GM12878 (cell line): ENCODE measurements around the gene SRPRB. TPM values are rescaled to one million over a fixed set of nuclear protein-coding genes. Genes with fewer than 3 reads are reported as not detected.
A peak's percentile ranks its signal among the peaks of the same experiment; 100 is the strongest.

ENCODE experiments used
- ATAC-seq: fragments of 200-7000 bp; cut with Tn5 transposase; 3 replicates; pipeline ENCODE4 v1.9.1; 2020; ENCODE audit warnings: mild to moderate bottlenecking, moderate library complexity
- BruUV-seq: library from RNA; stranded (reverse); fragments of 400-500 nt; replicated peaks from 2 replicates; lab custom pipeline; 2021; lab: Mats Ljungman, UMichigan
- CTCF ChIA-PET: fragments of 300-600 bp; sonication (Branson Sonifier 250); formaldehyde crosslinking; extraction: SDS; loops from one replicate; lab custom pipeline; 2021; ENCODE audit warnings: inconsistent platforms; lab: Yijun Ruan, JAX
- POLR2A ChIA-PET: fragments of 350-600 bp; formaldehyde crosslinking; extraction: SDS; loops from one replicate; lab custom pipeline; 2021; ENCODE audit warnings: inconsistent platforms; lab: Charles Lee
- RAD21 ChIA-PET: fragments of 300-600 bp; sonication (Branson Sonifier 250); formaldehyde crosslinking; loops from one replicate; lab custom pipeline; 2023; ENCODE audit warnings: antibody characterized with exemption; ENCODE audit not compliant: unreplicated experiment; lab: Charles Lee
- SMC1A ChIA-PET: fragments of 300-600 bp; sonication (Branson Sonifier 250); formaldehyde crosslinking; loops from one replicate; lab custom pipeline; 2023; ENCODE audit not compliant: unreplicated experiment, uncharacterized antibody; lab: Charles Lee
- DNase-seq: peaks from one replicate; pipeline ENCODE4 v3.0.0-alpha.2; 2011; ENCODE audit warnings: low read depth, low spot score
- FAIRE-seq: peaks from 3 replicates; lab custom pipeline; 2011; peaks lifted over from hg19 to GRCh38; lab: Jason Lieb, UNC
- H2AFZ ChIP-seq: 2 replicates; pipeline ENCODE4 v1.6.0; 2011; ENCODE audit warnings: low read depth, low read length, control low read depth; ENCODE audit not compliant: control insufficient read depth
- H3K27ac ChIP-seq: 2 replicates; pipeline ENCODE4 v1.5.1; 2011; ENCODE audit warnings: control low read depth; ENCODE audit not compliant: control insufficient read depth, insufficient read depth
- H3K27me3 ChIP-seq, 2 experiments: replicated peaks in 1 of 2; 2 replicates each; pipeline versions ENCODE4 v1.6.0 to v1.6.1; 2011; ENCODE audit warnings: low read length in 1 of 2; ENCODE audit not compliant: control insufficient read depth in 2 of 2, insufficient read depth in 2 of 2
- H3K36me3 ChIP-seq, 2 experiments: 2 replicates each; pipeline ENCODE4 v1.5.1; 2011; ENCODE audit warnings: low read length in 1 of 2; ENCODE audit not compliant: control insufficient read depth in 2 of 2, insufficient read depth in 2 of 2
- H3K4me1 ChIP-seq: 2 replicates; pipeline ENCODE4 v1.6.1; 2011; ENCODE audit warnings: mild to moderate bottlenecking, low read length, moderate library complexity, mixed read lengths; ENCODE audit not compliant: control insufficient read depth, insufficient read depth
- H3K4me2 ChIP-seq: 2 replicates; pipeline ENCODE4 v1.6.0; 2011; ENCODE audit warnings: control low read depth; ENCODE audit not compliant: control insufficient read depth, insufficient read depth
- H3K4me3 ChIP-seq: fragments of 200-600 bp; sonication (generic); 2 replicates; pipeline ENCODE4 v1.5.1; 2016
- H3K79me2 ChIP-seq: 2 replicates; pipeline ENCODE4 v1.6.0; 2011; ENCODE audit warnings: low read length; ENCODE audit not compliant: control insufficient read depth, insufficient read depth
- H3K9ac ChIP-seq: 2 replicates; pipeline ENCODE4 v1.8.0; 2011; ENCODE audit warnings: low read length, control low read depth, mixed read lengths; ENCODE audit not compliant: control insufficient read depth, insufficient read depth
- H3K9me3 ChIP-seq: replicated peaks from 3 replicates; pipeline ENCODE4 v1.5.1; 2011; ENCODE audit warnings: mild to moderate bottlenecking, low read length; ENCODE audit not compliant: control insufficient read depth, insufficient read depth
- H4K20me1 ChIP-seq: 2 replicates; pipeline ENCODE4 v1.6.0; 2011; ENCODE audit not compliant: control insufficient read depth, insufficient read depth
- CBFB ChIP-seq: IDR thresholded peaks from 2 replicates; pipeline ENCODE4 v1.6.1; 2016; ENCODE audit warnings: antibody characterized with exemption, low read depth
- CREB1 ChIP-seq: IDR thresholded peaks from 2 replicates; pipeline ENCODE4 v1.6.1; 2012; ENCODE audit warnings: low read depth, mild to moderate bottlenecking, inconsistent platforms
- KAT2A ChIP-seq: conservative IDR thresholded peaks from 2 replicates; pipeline ENCODE4 v1.6.1; 2011; ENCODE audit warnings: low read depth, low read length; ENCODE audit not compliant: control insufficient read depth
- POLR2A ChIP-seq: IDR thresholded peaks from 2 replicates; pipeline ENCODE4 v1.6.1; 2011; ENCODE audit warnings: low read depth, mild to moderate bottlenecking, low read length
- POU2F2 ChIP-seq: IDR thresholded peaks from 3 replicates; pipeline ENCODE4 v1.6.1; 2011; ENCODE audit warnings: low read depth, mild to moderate bottlenecking, low read length, borderline replicate concordance
- RB1 ChIP-seq: fragments of 450-650 bp; formaldehyde crosslinking; IDR thresholded peaks from 2 replicates; pipeline ENCODE4 v1.6.1; 2017; ENCODE audit warnings: mild to moderate bottlenecking, borderline replicate concordance
- SMC3 ChIP-seq: IDR thresholded peaks from 2 replicates; pipeline ENCODE4 v1.6.1; 2011; ENCODE audit warnings: low read length, improper control_type of control experiment, borderline replicate concordance
- SREBF1 ChIP-seq: IDR thresholded peaks from 2 replicates; pipeline ENCODE4 v1.6.1; 2012; ENCODE audit warnings: mild to moderate bottlenecking, low read length
- YBX1 ChIP-seq: fragments of 450-650 bp; IDR thresholded peaks from 2 replicates; pipeline ENCODE4 v1.6.1; 2016; ENCODE audit warnings: antibody characterized with exemption
- ZNF274 ChIP-seq: IDR thresholded peaks from one replicate; pipeline ENCODE4 v1.8.0; 2011; ENCODE audit not compliant: insufficient read length, insufficient read depth
- WGBS: methylation state at CpG from one replicate; pipeline ENCODE4 v1.1.6; 2016; ENCODE audit warnings: low lambda C conversion rate; ENCODE audit not compliant: insufficient replicate concordance, insufficient coverage; ENCODE audit errors: missing lambda C conversion rate; 5-methylcytosine and 5-hydroxymethylcytosine counted together
- in situ Hi-C: fragments of 300-500 bp; cut with MboI; formaldehyde crosslinking; loops from 9 replicates; pipeline ENCODE4 v1.14.3; 2018; ENCODE audit warnings: mixed read lengths
- intact Hi-C: fragments of 100-400 bp; cut with micrococcal nuclease; formaldehyde crosslinking; loops from one replicate; pipeline ENCODE4 v1.14.2; 2022; ENCODE audit not compliant: unreplicated experiment
- polyA plus RNA-seq, 11 experiments: library from polyadenylated mRNA; depleted of rRNA in 4 of 11; unstranded in 6 of 11; stranded (reverse) in 5 of 11; fragments of >200 nt; fragmentation: Nextera tagmentation in 4 of 11; fragmentation: Illumina TruSeq in 1 of 11; extraction: Ambion mirVana in 4 of 11; extraction: Trizol in 1 of 11; gene quantifications; 1 replicate in 1 of 11; 2 replicates in 10 of 11; pipeline versions ENCODE4 v1.2.1 to v1.2.3, GENCODE V29; 2011 to 2016; ENCODE audit warnings: inconsistent platforms in 2 of 11, missing spikeins in 2 of 11, low read depth in 1 of 11
- total RNA-seq, 4 experiments: library from RNA; depleted of rRNA in 3 of 4; stranded (reverse); fragments of >200 nt in 3 of 4; fragmentation: Illumina TruSeq in 1 of 4; extraction: Trizol in 1 of 4; gene quantifications; 2 replicates each; pipeline versions ENCODE4 v1.2.1 to v1.2.3, GENCODE V29; 2013 to 2021
- TF ChIP-seq, protein P1 (sequence below): fragments of 450-650 bp; IDR thresholded peaks from 2 replicates; pipeline ENCODE4 v1.6.1; 2018; ENCODE audit warnings: borderline replicate concordance, mild to moderate bottlenecking; ENCODE audit not compliant: partially characterized antibody
- TF ChIP-seq, protein P2 (sequence below): fragments of 450-650 bp; IDR thresholded peaks from 2 replicates; pipeline ENCODE4 v1.6.1; 2017; ENCODE audit warnings: mild to moderate bottlenecking

Gene SRPRB
- total and polyA plus RNA-seq, 10 of the 15 experiments (the other 5 are each of a cell fraction or from before 2014, with no cell fraction given) = 30.6 to 107 (median 46.6) TPM

DNA sequence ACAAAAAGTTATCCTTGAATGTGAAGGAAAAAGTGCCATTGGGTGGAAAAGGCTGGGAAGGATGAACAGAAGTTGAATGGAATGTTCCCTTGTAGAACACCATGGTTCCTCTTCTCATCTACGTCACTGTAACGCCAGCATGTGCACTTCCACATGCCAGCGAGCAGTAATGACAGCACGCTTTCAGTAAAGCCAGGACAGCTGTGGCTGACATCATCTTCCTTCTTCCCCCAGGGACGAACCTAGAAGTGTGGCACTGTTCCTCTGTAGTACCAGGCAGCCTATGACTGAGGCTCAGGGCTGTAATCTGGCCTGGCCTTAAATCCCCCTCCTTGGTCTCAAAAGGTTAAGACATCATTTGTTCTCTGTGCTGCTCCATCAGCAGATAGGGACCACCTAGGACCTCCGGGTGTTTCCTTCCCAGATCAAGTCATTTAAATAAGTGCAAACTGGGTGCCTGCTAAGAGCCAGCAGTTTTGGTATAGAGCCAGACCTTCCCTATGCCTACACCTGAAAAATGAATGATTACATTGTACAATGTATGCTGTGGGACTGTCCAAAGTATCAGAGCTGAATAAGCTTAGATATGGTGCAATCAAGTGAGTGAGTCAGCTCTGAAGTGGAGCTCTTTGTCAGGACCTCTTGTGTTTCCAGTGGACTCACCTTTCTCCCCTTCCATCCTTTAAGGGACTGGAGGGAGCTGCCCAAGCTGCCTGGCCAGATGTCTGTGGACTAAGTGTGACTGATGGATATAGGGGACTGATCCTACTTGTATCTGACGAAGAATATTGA is 5.6 kb upstream of the SRPRB start:
- Histone ChIP-seq H3K4me2 (no peak overlapping the region), H3K4me1 (no peaks in the 10 kb centered on the region; the same call in 1 of the 2 replicates), H3K9me3 (no peaks in the 10 kb centered on the region), H3K36me3 (no peaks in the 10 kb centered on the region), H3K4me3 (no peak overlapping the region), H4K20me1 (no peaks in the 10 kb centered on the region), H3K27ac (no peak overlapping the region), H3K27me3 (no peaks in the 10 kb centered on the region), H2AFZ (no peak overlapping the region), H3K79me2 (no peaks in the 10 kb centered on the region), H3K9ac (no peak overlapping the region)
- RAD21 ChIA-PET = no interaction called here
- intact Hi-C loops (no loop called here), in situ Hi-C loops (no loop called here)
- TF ChIP-seq CREB1 = 0 out of 2 replicates have a peak, but pooled peaks have one; percentile 45
- TF ChIP-seq, protein P1, sequence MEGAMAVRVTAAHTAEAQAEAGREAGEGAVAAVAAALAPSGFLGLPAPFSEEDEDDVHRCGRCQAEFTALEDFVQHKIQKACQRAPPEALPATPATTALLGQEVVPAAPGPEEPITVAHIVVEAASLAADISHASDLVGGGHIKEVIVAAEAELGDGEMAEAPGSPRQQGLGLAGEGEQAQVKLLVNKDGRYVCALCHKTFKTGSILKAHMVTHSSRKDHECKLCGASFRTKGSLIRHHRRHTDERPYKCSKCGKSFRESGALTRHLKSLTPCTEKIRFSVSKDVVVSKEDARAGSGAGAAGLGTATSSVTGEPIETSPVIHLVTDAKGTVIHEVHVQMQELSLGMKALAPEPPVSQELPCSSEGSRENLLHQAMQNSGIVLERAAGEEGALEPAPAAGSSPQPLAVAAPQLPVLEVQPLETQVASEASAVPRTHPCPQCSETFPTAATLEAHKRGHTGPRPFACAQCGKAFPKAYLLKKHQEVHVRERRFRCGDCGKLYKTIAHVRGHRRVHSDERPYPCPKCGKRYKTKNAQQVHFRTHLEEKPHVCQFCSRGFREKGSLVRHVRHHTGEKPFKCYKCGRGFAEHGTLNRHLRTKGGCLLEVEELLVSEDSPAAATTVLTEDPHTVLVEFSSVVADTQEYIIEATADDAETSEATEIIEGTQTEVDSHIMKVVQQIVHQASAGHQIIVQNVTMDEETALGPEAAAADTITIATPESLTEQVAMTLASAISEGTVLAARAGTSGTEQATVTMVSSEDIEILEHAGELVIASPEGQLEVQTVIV = no peak
- DNase-seq = no peak
- no peak for FAIRE-seq
- POLR2A ChIA-PET = no interaction called here
- peak; percentile 60 for ATAC-seq
- SMC1A ChIA-PET = no interaction called here
- 34% methylated on average over 7 of the region's 7 CpGs for WGBS
- no TSS peak for BruUV-seq
- CTCF ChIA-PET = no interaction called here

DNA sequence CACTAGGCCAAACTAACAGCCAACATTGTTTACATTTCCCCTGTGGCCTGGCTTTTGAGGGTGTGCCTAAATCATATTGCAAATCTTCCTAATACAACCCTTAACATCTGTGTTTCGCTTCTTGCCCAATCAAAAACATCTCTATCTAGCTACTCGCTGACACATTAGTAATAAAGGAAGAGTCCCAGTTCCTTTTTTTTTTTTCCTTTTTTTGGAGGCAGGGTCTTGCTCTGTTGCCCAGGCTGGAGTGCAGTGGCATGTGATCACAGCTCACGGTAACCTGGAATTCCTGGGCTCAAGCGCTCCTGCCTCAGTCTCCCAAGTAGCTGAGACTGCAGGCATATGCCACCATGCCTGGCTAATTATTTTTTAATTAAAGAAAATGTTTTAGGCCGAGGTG is 2.1 kb upstream of the SRPRB start:
- Histone ChIP-seq H4K20me1 (no peaks in the 10 kb centered on the region), H3K4me1 (no peaks in the 10 kb centered on the region; the same call in 1 of the 2 replicates), H2AFZ (no peak overlapping the region), H3K36me3 (no peaks in the 10 kb centered on the region), H3K79me2 (peaks cover 23% of the 10 kb centered on the region), H3K4me2 (no peak overlapping the region), H3K4me3 (no peak overlapping the region), H3K27me3 (no peaks in the 10 kb centered on the region), H3K9me3 (no peaks in the 10 kb centered on the region), H3K9ac (no peak overlapping the region), H3K27ac (no peak overlapping the region)
- RAD21 ChIA-PET = no interaction called here
- POLR2A ChIA-PET = interaction anchor here (0.7 kb wide), 1 partner anchor 1193 kb away, joined by 3 read pairs; no protein-coding TSS in a partner anchor
- ATAC-seq (no peak), DNase-seq (no peak), FAIRE-seq (no peak)
- intact Hi-C loops (no loop called here), in situ Hi-C loops (no loop called here)
- CTCF ChIA-PET = interaction anchor here (1.0 to 1.1 kb wide), 2 partner anchors 15 to 19 kb away, joined by 3 to 4 read pairs; no protein-coding TSS in a partner anchor
- SMC1A ChIA-PET = interaction anchor here (0.8 kb wide), 1 partner anchor 14 kb away, joined by 3 read pairs; no protein-coding TSS in a partner anchor
- WGBS = 58% methylated on average over 5 of the region's 5 CpGs
- BruUV-seq = no TSS peak
- TF ChIP-seq POLR2A (no peak), SREBF1 (no peak), RB1 (no peak), SMC3 (no peak), CBFB (no peak), ZNF274 (no peak), YBX1 (no peak), POU2F2 (no peak), KAT2A (no peak)
- TF ChIP-seq, protein P2, sequence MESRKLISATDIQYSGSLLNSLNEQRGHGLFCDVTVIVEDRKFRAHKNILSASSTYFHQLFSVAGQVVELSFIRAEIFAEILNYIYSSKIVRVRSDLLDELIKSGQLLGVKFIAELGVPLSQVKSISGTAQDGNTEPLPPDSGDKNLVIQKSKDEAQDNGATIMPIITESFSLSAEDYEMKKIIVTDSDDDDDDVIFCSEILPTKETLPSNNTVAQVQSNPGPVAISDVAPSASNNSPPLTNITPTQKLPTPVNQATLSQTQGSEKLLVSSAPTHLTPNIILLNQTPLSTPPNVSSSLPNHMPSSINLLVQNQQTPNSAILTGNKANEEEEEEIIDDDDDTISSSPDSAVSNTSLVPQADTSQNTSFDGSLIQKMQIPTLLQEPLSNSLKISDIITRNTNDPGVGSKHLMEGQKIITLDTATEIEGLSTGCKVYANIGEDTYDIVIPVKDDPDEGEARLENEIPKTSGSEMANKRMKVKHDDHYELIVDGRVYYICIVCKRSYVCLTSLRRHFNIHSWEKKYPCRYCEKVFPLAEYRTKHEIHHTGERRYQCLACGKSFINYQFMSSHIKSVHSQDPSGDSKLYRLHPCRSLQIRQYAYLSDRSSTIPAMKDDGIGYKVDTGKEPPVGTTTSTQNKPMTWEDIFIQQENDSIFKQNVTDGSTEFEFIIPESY = no peak
